Measurements from ENCODE around the gene PSMD4. TPM values are rescaled to one million over a fixed set of nuclear protein-coding genes. Genes with fewer than 3 reads are reported as not detected.

Gene PSMD4
- total RNA-seq, 1 donor from 2014 or later: 164 TPM

Other genes starting within 250 kb of the PSMD4 start
- gene MINDY1, start 247.8 kb upstream of the PSMD4 start, total RNA-seq: 38.5 TPM
- 42.1 TPM for gene PRUNE1, start 246.3 kb upstream of the PSMD4 start, total RNA-seq
- gene BNIPL, start 218.1 kb upstream of the PSMD4 start, total RNA-seq: 0.30 TPM
- gene C1orf56, start 207.0 kb upstream of the PSMD4 start, total RNA-seq: 6.6 TPM
- 28.0 TPM for gene CDC42SE1, start 195.1 kb upstream of the PSMD4 start, total RNA-seq
- gene MLLT11, start 194.3 kb upstream of the PSMD4 start, total RNA-seq: 4.9 TPM
- 8.4 TPM for gene GABPB2, start 184.0 kb upstream of the PSMD4 start, total RNA-seq
- 57.6 TPM for gene SEMA6C, start 108.1 kb upstream of the PSMD4 start, total RNA-seq
- gene TNFAIP8L2, start 98.1 kb upstream of the PSMD4 start, total RNA-seq: 2.6 TPM
- gene LYSMD1, start 88.8 kb upstream of the PSMD4 start, total RNA-seq: 12.3 TPM
- gene SCNM1, start 88.6 kb upstream of the PSMD4 start, total RNA-seq: 16.6 TPM
- gene TMOD4, start 78.8 kb upstream of the PSMD4 start, total RNA-seq: not detected
- gene VPS72, start 64.5 kb upstream of the PSMD4 start, total RNA-seq: 47.1 TPM
- gene PIP5K1A, start 56.2 kb upstream of the PSMD4 start, total RNA-seq: 34.8 TPM
- 10.8 TPM for gene ZNF687, start 27.6 kb downstream of the PSMD4 start, total RNA-seq
- 53.7 TPM for gene PI4KB, start 72.7 kb downstream of the PSMD4 start, total RNA-seq
- 16.5 TPM for gene RFX5, start 92.5 kb downstream of the PSMD4 start, total RNA-seq
- 129 TPM for gene SELENBP1, start 118.0 kb downstream of the PSMD4 start, total RNA-seq
- 185 TPM for gene PSMB4, start 144.8 kb downstream of the PSMD4 start, total RNA-seq
- 37.7 TPM for gene POGZ, start 204.8 kb downstream of the PSMD4 start, total RNA-seq